Fibroblast of skin of right quadriceps (primary cell): ENCODE results near the gene FSIP1.

ENCODE experiments used
- DNase-seq: peaks from one replicate; pipeline ENCODE4 v3.0.0-alpha.2; 2013

Gene FSIP1

DNA sequence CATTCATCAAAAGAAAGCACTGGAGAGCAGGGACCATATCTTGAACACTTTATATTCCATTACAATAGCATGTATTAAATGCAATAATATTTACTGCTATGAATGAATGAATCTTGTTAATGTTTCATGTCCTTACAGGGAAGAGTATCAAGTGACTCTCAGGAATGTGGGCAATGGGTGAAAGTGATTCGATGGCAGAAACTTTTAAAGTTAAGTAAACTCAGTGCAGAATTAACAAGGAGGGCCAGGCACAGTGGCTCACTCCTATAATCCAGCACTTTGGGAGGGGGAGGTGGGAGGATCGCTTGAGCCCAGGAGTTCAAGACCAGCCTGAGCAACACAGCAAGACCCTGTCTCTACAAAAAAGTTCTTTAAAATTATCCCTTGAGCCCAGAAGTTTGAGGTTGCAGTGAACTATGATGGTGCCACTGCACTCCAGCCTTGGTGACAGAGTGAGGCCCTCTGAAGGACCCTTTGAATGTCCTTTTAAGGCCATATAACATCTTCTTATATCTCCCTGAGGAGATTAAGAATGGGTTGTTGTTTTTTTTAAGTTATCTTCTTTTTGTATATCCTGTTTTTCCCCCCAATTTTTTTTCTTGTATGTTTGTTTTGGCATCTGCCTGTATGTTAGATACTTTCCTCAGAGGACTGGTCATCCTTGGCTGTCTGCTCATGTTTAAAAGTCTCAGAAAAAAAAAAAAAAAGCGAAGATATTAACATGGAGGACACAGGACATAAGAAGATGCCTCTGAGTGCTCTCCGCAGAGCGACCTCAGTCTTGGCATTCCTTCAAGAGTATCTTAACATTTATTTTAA is 9.6 kb upstream of the FSIP1 start:
- no peak for DNase-seq

DNA sequence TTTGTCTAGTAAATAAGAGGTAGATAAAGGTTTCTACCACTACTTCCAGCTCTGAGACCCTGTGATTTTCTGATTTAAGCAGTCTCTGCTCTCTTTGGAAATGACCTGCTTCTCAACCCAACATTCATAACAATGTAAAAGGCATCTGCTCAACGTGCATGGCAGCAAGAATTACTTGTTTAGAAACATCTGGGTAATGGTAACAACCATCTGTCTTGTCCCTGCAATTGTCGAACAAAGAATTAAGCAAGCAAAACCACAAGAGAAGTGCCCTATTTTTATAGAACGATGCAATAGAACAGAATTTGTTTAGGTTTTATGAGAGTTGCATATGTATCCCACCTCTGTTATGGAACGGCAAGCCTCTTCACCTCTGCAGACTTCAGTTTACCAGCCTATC is 7.1 kb upstream of the FSIP1 start:
- no peak for DNase-seq

DNA sequence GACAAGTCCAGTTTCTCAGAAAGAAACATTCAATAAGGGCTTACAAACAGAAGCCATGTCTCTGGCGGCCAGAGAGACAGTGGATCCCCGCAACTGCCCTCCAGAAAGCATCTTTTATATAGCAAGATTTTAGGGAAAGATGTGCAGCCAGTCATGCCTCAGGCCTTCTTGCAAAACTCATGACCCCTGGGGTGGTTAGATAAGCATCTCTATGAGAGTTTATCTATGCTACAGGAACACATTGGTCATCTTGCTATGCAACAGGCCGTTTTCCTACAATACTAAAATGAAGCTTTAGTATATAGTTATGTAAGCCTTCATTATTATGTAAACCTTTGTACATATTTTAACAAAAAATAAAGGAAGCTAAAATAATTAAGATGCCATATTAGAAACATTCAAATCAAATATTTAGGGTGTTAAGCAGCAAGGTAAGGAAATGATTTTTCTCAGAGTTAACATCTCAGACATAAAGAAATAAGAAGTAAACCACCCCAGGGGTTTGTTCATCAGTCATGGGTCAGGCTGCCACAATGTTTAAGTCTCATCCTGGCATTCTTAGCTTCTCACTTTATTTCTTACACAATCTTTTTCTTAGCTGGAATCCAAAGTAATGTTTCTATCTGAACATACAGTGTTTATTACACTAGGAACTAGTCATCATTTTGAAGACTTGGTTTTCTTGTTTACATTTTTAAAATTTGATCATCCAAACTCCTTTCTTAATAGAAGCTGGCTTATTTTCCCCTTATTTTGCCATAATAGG is 6.3 kb upstream of the FSIP1 start:
- peak; percentile 52 for DNase-seq

DNA sequence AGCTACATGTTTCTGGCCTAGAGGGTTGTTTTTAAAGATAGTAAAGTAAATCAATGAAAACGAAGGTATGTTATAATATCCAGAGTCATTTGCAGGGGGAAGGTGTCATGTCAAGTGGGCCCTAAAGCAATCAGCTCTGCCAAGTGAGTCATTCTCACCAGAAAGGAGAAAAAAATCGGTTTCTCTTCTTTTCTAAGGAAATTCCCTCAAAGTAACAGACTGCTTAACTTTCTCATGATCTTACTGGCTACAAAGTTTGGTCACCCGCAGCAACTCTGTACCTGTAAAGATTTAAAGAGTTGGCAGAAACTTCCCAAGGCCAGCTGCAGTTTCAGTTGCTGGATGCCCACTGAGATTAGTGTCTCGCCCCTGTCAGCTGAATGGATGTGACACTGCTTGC is 5.5 kb upstream of the FSIP1 start:
- peak; percentile 33 for DNase-seq

GRCh38 chr15:39787479-39787878 is 4.8 kb upstream of the FSIP1 start:
- no peak for DNase-seq

DNA sequence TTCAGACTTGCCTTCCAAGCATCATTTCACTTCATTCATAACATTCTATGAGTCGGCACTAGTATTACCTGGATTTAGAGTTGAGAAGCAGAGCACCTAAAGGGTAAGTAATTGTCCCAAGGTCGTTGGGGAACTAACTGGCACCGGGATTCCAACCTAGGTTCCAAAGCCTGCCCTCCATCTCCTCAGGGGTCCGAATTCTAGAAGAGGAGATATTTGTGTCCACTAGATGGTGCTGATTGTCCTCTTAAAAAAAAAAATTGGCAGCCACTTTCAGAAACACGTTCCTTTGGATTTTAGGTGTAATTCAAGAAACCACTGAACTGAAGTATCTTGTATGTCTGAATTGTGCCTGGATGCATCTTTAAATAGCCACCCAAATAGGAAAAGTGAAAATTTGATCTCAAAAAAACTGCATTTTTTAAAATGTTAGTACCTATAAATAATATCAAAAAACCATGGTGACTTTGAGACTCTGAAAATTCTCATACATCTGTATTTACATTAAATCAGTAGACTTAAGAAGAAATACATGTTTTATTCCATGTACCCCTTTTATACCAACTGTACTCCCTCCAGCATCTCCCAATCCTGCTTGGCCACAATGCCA is 3.9 kb upstream of the FSIP1 start:
- peak; percentile 72 for DNase-seq

GRCh38 chr15:39785841-39786240 is 3.2 kb upstream of the FSIP1 start:
- DNase-seq, result no peak

DNA sequence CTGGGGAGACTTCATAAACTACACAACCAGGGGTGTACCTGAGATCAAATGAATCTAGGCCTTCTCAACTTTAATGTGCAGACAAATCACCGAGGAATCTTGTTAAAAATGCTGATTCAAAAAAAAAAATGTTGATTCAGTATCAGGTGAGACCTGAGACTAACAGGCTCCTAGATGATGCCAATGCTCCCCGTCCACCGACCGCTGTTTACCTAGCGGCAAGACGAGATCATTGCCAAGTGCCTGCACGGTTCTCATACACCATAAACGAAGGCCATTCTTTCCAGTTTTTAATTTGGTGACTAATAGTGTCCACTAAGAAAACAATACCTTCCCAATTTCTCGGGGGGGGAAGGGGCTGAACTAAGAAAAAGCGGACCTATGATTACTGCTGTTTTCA is 2.5 kb upstream of the FSIP1 start:
- DNase-seq, result no peak

DNA sequence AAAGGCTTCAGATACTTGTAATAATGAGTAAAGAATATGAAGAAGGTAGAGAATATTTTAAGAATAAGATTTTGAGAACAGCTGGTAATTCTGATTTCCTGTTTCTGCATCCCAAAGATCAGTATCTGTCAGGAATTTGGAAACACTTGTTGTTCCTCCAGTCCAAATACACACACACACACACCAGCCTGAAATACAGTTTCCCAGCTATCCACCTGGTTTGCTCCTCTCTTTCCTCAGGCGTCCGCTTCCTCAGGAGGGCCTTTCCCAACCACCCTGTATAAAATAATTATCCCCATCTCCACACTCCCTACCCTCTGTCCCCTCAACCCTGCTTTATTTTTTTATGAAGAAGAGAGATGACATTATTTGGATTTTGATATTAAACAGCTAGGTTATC is 2.0 kb upstream of the FSIP1 start:
- no peak for DNase-seq

DNA sequence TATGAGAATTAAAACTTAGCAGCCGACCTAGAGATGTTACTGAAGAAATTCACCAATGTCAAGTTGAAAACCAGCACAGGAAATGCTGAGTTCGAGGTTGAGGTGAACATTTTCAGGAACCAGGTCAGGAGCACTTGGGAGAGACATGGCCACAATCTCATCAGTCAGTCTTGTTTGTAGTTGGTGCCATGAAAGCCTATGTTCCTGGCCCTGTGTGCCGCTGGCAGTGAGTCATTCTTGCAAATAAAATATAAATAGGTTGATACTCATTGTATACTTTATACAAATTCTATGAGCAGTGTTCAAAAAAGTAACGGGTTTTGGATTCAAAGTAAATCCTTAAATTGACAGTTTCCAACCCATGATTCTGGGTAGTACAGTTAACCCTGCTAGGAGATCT is 1.5 kb upstream of the FSIP1 start:
- DNase-seq, result peak; percentile 28

DNA sequence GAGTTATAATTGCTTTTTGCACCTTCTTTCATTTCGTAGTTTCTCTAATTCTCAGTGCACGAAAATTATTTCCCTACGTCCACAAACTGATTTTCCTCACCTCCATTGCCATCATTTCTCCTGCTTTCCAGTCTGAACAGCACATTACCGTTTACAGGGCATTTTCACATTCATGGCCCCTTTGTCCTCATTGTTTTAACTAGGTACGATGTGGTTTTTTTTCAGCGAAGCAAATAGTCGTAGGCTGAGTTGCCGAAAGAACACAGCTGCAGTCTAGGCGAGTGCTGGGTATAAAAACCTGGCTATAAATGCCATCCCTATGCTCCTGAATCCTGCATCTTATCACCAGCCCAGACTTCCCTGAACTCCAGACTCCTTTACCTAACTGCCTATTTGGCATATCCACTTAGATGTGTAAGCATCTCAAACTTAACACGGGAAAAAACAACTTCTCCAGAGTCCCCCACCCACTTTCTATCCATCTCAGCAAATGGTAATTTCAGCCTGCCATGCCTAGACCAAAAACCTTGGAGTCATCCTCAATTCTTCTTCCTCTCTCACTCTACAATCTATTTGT is 691 bp upstream of the FSIP1 start:
- DNase-seq, result no peak

DNA sequence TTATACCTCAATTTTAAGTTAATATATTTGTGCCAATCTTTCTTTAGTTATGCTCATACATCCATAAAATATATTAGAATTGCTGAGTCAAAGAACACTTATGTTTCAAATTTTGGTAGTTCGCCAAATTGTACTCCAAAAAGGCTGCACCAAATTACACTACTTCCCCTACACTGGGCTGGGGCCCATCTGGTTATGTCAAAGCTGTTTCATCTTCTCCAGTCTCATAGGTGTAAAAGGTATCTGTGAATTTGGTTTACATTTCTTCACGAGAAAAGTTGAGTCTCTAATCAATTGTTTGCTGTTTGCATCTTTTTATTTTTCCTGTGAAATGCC is 706 bp downstream of the FSIP1 start:
- no peak for DNase-seq

DNA sequence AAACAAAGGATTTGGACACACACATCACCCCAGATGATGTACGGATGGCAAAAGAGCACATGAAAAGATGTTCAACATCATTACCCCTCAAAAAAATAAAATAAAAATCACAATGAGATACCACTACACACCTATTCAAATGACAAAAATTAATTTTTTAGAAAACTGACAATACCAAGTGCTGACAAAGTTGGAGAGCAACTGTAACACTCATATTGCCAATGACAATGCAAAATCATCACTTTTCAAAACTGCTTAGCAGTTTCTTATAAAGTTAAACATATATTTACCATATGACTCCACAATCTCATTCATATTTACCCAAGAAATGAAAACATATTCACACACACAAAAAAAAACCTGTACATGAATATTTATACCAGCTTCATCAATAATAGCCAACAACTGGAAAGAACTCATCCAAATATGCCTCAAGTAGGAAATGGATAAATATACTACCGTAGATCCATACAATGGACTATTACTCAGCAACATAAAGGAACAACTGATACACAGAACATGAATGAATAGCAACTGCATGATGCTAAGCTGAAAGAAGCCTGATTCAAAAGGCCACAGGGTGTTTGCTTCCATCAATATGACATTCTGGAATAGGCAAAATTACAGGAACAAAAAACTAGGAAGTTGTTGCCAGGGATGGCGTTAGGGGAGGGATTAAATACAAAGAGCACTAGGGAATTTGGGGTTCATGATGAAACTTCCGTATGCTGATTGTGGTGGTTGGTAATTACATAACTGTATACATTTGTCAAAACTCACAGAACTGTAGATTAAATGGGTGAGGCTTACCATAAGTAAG is 1.3 kb downstream of the FSIP1 start:
- no peak for DNase-seq

- no peak for DNase-seq
Measured at GRCh38 chr15:39778021-39778420, 4.6 kb downstream of the FSIP1 start.

GRCh38 chr15:39777496-39777895 is 5.1 kb downstream of the FSIP1 start:
- DNase-seq, result no peak

DNA sequence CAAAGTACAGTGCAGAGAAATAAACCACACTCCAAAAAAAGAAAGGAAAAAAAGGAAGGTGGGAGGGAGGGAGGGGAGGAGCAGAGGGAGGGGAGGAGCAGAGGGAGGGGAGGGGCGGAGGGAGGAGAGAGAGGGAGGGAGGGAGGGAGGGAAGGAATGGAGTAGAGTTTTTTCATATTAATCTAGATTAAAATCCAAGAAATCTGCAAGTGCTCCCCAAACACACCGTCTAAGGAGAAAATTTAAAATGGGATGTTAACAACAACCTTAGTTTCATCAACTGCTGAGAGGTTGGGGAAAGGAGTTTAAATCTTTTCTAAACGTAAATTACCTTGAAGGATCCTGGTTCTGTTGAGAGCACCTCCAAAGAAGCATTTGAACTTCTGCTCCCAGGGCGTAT is 6.6 kb downstream of the FSIP1 start:
- no peak for DNase-seq

DNA sequence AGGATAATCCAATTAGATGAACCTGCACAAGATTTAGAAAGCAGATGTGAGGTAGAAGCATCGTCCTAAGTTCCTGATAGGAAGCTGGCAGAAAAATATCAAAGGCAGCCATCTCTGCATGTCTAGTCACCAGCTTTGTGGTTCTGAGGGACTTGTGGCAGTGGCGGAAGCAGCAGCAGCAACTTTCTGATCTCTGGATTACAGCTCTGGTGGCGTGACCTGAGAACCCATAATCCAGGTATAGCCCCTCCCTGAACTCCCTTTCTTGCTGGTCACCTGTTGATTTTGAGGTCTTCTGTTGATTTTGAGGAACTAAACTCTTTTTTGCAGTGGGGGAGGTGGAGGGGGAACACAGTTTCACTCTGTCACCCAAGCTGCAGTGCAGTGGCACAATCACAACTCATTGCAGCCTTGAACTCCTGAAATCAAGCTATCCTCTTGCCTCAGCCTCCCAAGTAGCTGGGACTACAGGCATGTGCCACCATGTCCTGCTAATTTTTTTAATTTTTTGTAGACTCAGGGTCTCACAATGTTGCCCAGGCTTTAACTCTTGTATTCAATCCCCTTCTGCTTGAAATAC is 7.9 kb downstream of the FSIP1 start:
- DNase-seq, result no peak

GRCh38 chr15:39770748-39771689 is 11.6 kb downstream of the FSIP1 start:
- peak; percentile 89 for DNase-seq

- DNase-seq, result no peak
Measured at GRCh38 chr15:39767921-39768320, 14.7 kb downstream of the FSIP1 start.

DNA sequence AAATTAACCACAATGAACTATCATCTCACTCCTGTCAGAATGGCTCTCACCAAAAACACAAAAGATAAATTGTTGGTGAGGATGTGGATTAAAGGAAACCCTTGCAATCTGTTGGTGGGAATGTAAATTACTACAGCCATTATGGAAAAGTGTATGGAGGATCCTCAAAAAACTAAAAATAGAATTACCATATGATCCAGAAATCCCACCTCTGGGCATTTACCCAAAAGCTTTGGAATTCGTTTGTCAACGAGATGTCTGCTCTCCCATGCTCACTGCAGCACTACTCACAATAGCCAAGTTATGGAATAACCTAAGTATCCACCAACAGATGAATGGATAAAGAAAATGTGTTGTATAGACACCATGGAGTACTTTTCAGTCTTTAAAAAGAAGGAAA is 21.6 kb downstream of the FSIP1 start:
- DNase-seq, result peak; percentile 72

DNA sequence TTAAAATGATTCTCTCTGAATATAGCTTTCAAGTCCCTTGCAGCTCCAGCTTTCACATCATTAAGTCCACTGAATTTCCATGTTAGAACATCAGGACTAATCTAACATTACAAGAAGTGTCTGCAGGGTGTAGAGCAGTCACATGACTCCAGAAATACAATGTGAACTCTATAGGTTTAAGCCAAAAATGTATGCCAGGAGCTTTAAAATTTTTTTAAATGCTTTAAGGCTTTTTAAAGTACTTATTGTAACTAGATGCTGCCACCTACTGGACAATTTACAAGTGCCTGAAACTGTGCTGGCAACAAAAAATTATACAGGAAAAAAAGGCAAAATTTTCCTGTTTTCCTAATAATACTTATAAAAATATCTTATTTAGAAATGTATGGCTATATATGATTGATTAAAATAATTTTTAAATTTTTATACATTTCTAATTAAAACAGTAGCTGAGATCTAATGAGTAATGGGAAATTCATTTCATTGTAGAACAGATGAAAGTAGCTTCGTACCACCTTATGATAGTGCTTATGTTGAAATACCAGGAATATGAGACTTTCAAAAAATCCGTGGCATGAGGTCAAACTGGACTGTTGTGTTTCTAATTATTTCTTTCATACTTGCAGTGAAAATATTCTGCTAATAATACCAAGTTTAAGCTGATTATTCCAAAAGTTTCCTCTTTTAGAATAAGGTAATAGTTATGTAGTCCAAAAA is 25.7 kb downstream of the FSIP1 start:
- peak; percentile 75 for DNase-seq
